B cell (primary cell): ENCODE data around the gene VWA5B1. TPM values are rescaled to one million over a fixed set of nuclear protein-coding genes. Genes with fewer than 3 reads are reported as not detected.

Source experiments
- ATAC-seq: fragments of 200-7000 bp; cut with Tn5 transposase; one replicate; pipeline ENCODE4 v1.10.0; 2021; ENCODE audit warnings: low read depth, mild to moderate bottlenecking, moderate number of reproducible peaks, moderate library complexity
- CTCF ChIA-PET: fragments of 350-600 bp; sonication (Branson Sonifier 250); formaldehyde crosslinking; loops from one replicate; lab custom pipeline; 2021; ENCODE audit warnings: antibody characterized with exemption, inconsistent platforms; lab: Charles Lee
- POLR2A ChIA-PET: fragments of 350-600 bp; sonication (Branson Sonifier 250); formaldehyde crosslinking; loops from one replicate; lab custom pipeline; 2021; ENCODE audit warnings: antibody characterized with exemption; lab: Charles Lee
- DNase-seq: peaks from one replicate; pipeline ENCODE4 v3.0.0; 2013
- H2AFZ ChIP-seq: 2 replicates; pipeline ENCODE4 v1.6.1; 2012; ENCODE audit warnings: mild to moderate bottlenecking, low read depth, low read length; ENCODE audit not compliant: insufficient read depth, poor library complexity, severe bottlenecking
- H3K27ac ChIP-seq, 2 donors: 1 replicate in 1 of 2; 2 replicates in 1 of 2; pipeline ENCODE4 v1.5.1; 2012 to 2013; ENCODE audit warnings: low read length in 2 of 2, mild to moderate bottlenecking in 2 of 2, moderate library complexity in 1 of 2
- H3K27me3 ChIP-seq, 4 experiments: fragments of 200-600 bp in 1 of 4; sonication (generic) in 1 of 4; replicated peaks in 1 of 4; 1 replicate in 2 of 4; 2 replicates in 2 of 4; pipeline versions ENCODE4 v1.6.1 to v1.7.0; 2013 to 2016; ENCODE audit warnings: low read length in 3 of 4, mild to moderate bottlenecking in 2 of 4, mixed read lengths in 1 of 4, moderate library complexity in 1 of 4; ENCODE audit not compliant: insufficient read depth in 4 of 4, control insufficient read depth in 3 of 4; ENCODE audit errors: control extremely low read depth in 1 of 4
- H3K36me3 ChIP-seq, 2 experiments: replicated peaks in 1 of 2; 1 replicate in 1 of 2; 2 replicates in 1 of 2; pipeline versions ENCODE4 v1.6.1 to v1.7.1; 2013; ENCODE audit warnings: low read length in 1 of 2; ENCODE audit not compliant: insufficient read depth in 2 of 2, control insufficient read depth in 1 of 2; ENCODE audit errors: control extremely low read depth in 1 of 2, extremely low read depth in 1 of 2
- H3K4me1 ChIP-seq, 2 donors: fragments of 200-600 bp in 1 of 2; sonication (generic) in 1 of 2; 1 replicate in 1 of 2; 2 replicates in 1 of 2; pipeline versions ENCODE4 v1.5.1 to v1.6.1; 2013 to 2017; ENCODE audit warnings: low read length in 2 of 2; ENCODE audit not compliant: control insufficient read depth in 2 of 2, insufficient read depth in 2 of 2
- H3K4me2 ChIP-seq: replicated peaks from 2 replicates; pipeline ENCODE3; 2012; ENCODE audit warnings: mild to moderate bottlenecking, low read depth, low read length; ENCODE audit not compliant: poor library complexity, severe bottlenecking
- H3K4me3 ChIP-seq, 5 experiments: fragments of 200-600 bp in 1 of 5; sonication (generic) in 1 of 5; 1 replicate in 3 of 5; 2 replicates in 2 of 5; pipeline versions ENCODE4 v1.5.1 to v1.7.0; 2011 to 2016; ENCODE audit warnings: low read length in 4 of 5, mild to moderate bottlenecking in 4 of 5, low read depth in 2 of 5, control low read depth in 1 of 5, moderate library complexity in 1 of 5; ENCODE audit not compliant: insufficient read depth in 1 of 5; ENCODE audit errors: control extremely low read depth in 1 of 5, extremely low read depth in 1 of 5
- H3K79me2 ChIP-seq: fragments of 200-600 bp; sonication (generic); one replicate; pipeline ENCODE4 v1.6.0; 2016; ENCODE audit warnings: low read length; ENCODE audit not compliant: control insufficient read depth, insufficient read depth
- H3K9ac ChIP-seq: fragments of 200-600 bp; sonication (generic); 2 replicates; pipeline ENCODE4 v1.6.1; 2017; ENCODE audit warnings: mild to moderate bottlenecking, low read length, moderate library complexity
- H3K9me3 ChIP-seq, 3 donors: one replicate each; pipeline versions ENCODE4 v1.6.1 to v1.7.1; 2013; ENCODE audit warnings: low read length in 2 of 3; ENCODE audit not compliant: control insufficient read depth in 2 of 3, insufficient read depth in 1 of 3; ENCODE audit errors: control extremely low read depth in 1 of 3
- H4K20me1 ChIP-seq: 2 replicates; pipeline ENCODE4 v1.6.0; 2012; ENCODE audit warnings: mild to moderate bottlenecking, low read length; ENCODE audit not compliant: insufficient read depth, control insufficient read depth, poor library complexity, severe bottlenecking
- H3K27ac Mint-ChIP-seq: one replicate; pipeline ENCODE4 v1.8.0; 2021; ENCODE audit warnings: mixed read lengths
- H3K27me3 Mint-ChIP-seq: one replicate; pipeline ENCODE4 v1.8.0; 2021; ENCODE audit warnings: mixed read lengths
- H3K4me1 Mint-ChIP-seq: one replicate; pipeline ENCODE4 v1.8.0; 2021; ENCODE audit warnings: mixed read lengths
- H3K4me3 Mint-ChIP-seq: one replicate; pipeline ENCODE4 v1.8.0; 2021; ENCODE audit warnings: mixed read lengths
- H3K9me3 Mint-ChIP-seq: one replicate; pipeline ENCODE4 v1.8.0; 2022; ENCODE audit warnings: mixed read lengths; ENCODE audit not compliant: insufficient read depth
- EZH2 ChIP-seq: IDR thresholded peaks from 2 replicates; pipeline ENCODE4 v1.6.1; 2012; ENCODE audit warnings: borderline replicate concordance, low read depth, mild to moderate bottlenecking, moderate library complexity, low read length; ENCODE audit not compliant: insufficient read depth, poor library complexity, severe bottlenecking
- WGBS: methylation state at CpG from one replicate; pipeline ENCODE4 v1.1.5; 2013; ENCODE audit warnings: missing lambda C conversion rate; ENCODE audit not compliant: insufficient coverage; 5-methylcytosine and 5-hydroxymethylcytosine counted together
- intact Hi-C: fragments of 100-400 bp; cut with micrococcal nuclease; formaldehyde crosslinking; loops from one replicate; pipeline ENCODE4 v1.10.0; 2022
- polyA plus RNA-seq: library from polyadenylated mRNA; depleted of rRNA; stranded (reverse); fragments of >200 nt; gene quantifications from 2 replicates; pipeline ENCODE4 v1.2.3, GENCODE V29; 2012
- total RNA-seq, 2 donors: library from RNA; stranded (reverse); fragments of 120-200 nt in 1 of 2; gene quantifications; 1 replicate in 1 of 2; 2 replicates in 1 of 2; pipeline versions ENCODE4 v1.2.3 to v1.2.4, GENCODE V29; 2013 to 2022
- TF ChIP-seq, protein P1 (sequence below): fragments of 200-600 bp; IDR thresholded peaks from one replicate; pipeline ENCODE4 v1.8.0; 2022; ENCODE audit warnings: antibody characterized with exemption, mild to moderate bottlenecking

VWA5B1 gene
- total and polyA plus RNA-seq, 2 donors (not counting 1 experiment from before 2014, with no cell fraction given), result not detected

DNA sequence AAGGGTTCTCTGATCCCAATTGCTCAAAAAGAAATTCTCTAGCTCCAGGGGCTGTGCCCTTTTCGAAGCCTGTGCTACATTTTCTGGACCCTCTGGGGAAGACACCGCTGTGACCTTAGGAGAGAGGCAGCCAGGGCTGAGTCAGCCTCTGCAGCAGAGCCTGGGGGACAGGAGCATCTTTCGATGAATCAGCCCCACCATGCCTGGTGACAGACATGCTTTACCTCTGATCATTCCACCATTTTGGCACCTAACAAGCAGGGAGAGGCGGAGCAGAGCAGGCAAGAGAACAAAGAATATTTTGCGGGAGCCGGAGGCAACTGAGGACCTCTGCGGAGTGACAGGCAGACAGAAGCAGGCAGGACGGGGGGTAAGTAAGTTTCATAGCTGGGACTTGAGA is 84.9 kb downstream of the VWA5B1 start:
- Histone ChIP-seq H3K79me2 (no peaks in the 10 kb centered on the region), H3K36me3 (no peaks in the 10 kb centered on the region), H2AFZ (no peak overlapping the region), H3K9ac (no peak overlapping the region), H3K4me1 (peaks cover 0 to 8% of the 10 kb centered on the region in 2 donors), H4K20me1 (no peaks in the 10 kb centered on the region), H3K27me3 (peaks cover 0 to 8% (median 5%) of the 10 kb centered on the region in 4 experiments), H3K4me2 (no peak overlapping the region), H3K4me3 (no peak overlapping the region), H3K9me3 (no peaks in the 10 kb centered on the region), H3K27ac (no peak overlapping the region)
- Mint-ChIP-seq H3K4me3 (no peak overlapping the region), H3K27ac (no peak overlapping the region), H3K4me1 (peaks cover 16% of the 10 kb centered on the region), H3K27me3 (peaks cover 43% of the 10 kb centered on the region), H3K9me3 (no peaks in the 10 kb centered on the region)
- POLR2A ChIA-PET, result no interaction called here
- WGBS, result 90% methylated on average over 3 of the region's 8 CpGs
- CTCF ChIA-PET, result interaction anchor here (1.0 to 3.3 kb wide), 4 partner anchors 14 to 119 kb away, joined by 4 to 17 read pairs (median 4); no protein-coding TSS in a partner anchor
- intact Hi-C loops, result loop anchor here (5.0 kb wide), 1 partner anchor 57 kb away; no protein-coding TSS in a partner anchor
- no peak for TF ChIP-seq EZH2
- TF ChIP-seq, protein P1, sequence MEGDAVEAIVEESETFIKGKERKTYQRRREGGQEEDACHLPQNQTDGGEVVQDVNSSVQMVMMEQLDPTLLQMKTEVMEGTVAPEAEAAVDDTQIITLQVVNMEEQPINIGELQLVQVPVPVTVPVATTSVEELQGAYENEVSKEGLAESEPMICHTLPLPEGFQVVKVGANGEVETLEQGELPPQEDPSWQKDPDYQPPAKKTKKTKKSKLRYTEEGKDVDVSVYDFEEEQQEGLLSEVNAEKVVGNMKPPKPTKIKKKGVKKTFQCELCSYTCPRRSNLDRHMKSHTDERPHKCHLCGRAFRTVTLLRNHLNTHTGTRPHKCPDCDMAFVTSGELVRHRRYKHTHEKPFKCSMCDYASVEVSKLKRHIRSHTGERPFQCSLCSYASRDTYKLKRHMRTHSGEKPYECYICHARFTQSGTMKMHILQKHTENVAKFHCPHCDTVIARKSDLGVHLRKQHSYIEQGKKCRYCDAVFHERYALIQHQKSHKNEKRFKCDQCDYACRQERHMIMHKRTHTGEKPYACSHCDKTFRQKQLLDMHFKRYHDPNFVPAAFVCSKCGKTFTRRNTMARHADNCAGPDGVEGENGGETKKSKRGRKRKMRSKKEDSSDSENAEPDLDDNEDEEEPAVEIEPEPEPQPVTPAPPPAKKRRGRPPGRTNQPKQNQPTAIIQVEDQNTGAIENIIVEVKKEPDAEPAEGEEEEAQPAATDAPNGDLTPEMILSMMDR, result no peak
- DNase-seq, result no peak
- no peak for ATAC-seq

DNA sequence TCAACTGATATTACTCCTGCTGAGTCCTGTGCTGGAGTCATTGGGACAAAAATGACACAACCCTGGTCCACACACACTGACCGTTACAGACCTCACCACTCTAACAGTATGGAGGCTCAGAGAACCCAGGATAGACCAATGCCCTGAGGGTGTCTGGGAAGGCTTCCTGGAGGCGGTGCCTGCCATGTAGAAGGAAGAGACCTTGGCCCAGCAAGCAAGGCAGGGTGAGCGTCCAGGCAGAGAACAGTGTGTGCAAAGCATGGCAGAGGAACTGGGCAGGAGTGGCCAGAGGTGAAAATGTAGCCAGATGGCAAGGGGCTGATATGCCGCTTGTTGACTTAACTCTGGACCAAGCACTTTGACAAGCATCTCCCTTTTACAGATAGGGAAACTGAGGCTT is 85.5 kb downstream of the VWA5B1 start:
- POLR2A ChIA-PET, result no interaction called here
- H3K4me3 Mint-ChIP-seq, result no peak overlapping the region
- peaks cover 40% of the 10 kb centered on the region for H3K27me3 Mint-ChIP-seq
- Histone ChIP-seq H4K20me1 (no peaks in the 10 kb centered on the region), H3K27ac (no peak overlapping the region), H3K27me3 (peaks cover 0 to 5% (median 2%) of the 10 kb centered on the region in 4 experiments), H3K9ac (no peak overlapping the region), H3K4me3 (no peak overlapping the region), H3K4me2 (no peak overlapping the region), H3K4me1 (peaks cover 0 to 14% of the 10 kb centered on the region in 2 donors), H3K9me3 (no peaks in the 10 kb centered on the region), H2AFZ (no peak overlapping the region), H3K79me2 (no peaks in the 10 kb centered on the region), H3K36me3 (no peaks in the 10 kb centered on the region)
- CTCF ChIA-PET, result interaction anchor here (1.3 to 3.3 kb wide), 3 partner anchors 54 to 118 kb away, joined by 7 to 20 read pairs (median 17); no protein-coding TSS in a partner anchor
- ATAC-seq (no peak), DNase-seq (no peak)
- intact Hi-C loops, result loop anchor here (5.0 kb wide), 1 partner anchor 56 kb away; no protein-coding TSS in a partner anchor
- peaks cover 22% of the 10 kb centered on the region for H3K4me1 Mint-ChIP-seq
- WGBS, result 75% methylated on average over 2 of the region's 4 CpGs
- TF ChIP-seq, protein P1, result no peak
- TF ChIP-seq EZH2, result no peak
- H3K9me3 Mint-ChIP-seq, result no peaks in the 10 kb centered on the region
- no peak overlapping the region for H3K27ac Mint-ChIP-seq
